OCI-LY3 (cell line): ENCODE measurements around the gene PRTFDC1.
"Not testable (repeated sequence)": the region's sequence is repeated elsewhere in the genome, so short reads cannot be mapped to it uniquely, and the experiment has no call there.

Source experiments
- H2AFZ ChIP-seq: fragments of 200-600, 300-600 bp; shearing (Covaris generic); 2 replicates; pipeline ENCODE4 v1.6.0; 2014; ENCODE audit warnings: antibody characterized with exemption, low read depth, low read length
- H3K27ac ChIP-seq: fragments of 200-600, 300-600 bp; sonication (generic); 2 replicates; pipeline ENCODE4 v1.5.1; 2014; ENCODE audit warnings: mild to moderate bottlenecking, low read length, moderate library complexity, mixed read lengths
- H3K27me3 ChIP-seq: fragments of 200-600, 300-600 bp; sonication (generic); 2 replicates; pipeline ENCODE4 v1.6.1; 2014; ENCODE audit warnings: low read depth, low read length, mixed read lengths
- H3K36me3 ChIP-seq: fragments of 200-600, 300-600 bp; sonication (generic); replicated peaks from 2 replicates; pipeline ENCODE3; 2014; ENCODE audit warnings: low read depth, low read length, mixed read lengths
- H3K4me1 ChIP-seq: fragments of 300-600, 200-600 bp; sonication (generic); 2 replicates; pipeline ENCODE4 v1.6.1; 2014; ENCODE audit warnings: low read length, mixed read lengths
- H3K4me2 ChIP-seq: fragments of 200-600, 300-600 bp; sonication (generic); 2 replicates; pipeline ENCODE4 v1.6.1; 2014; ENCODE audit warnings: low read length, mixed read lengths
- H3K4me3 ChIP-seq: fragments of 300-600, 200-600 bp; sonication (generic); 2 replicates; pipeline ENCODE4 v1.5.1; 2014; ENCODE audit warnings: antibody characterized with exemption, mild to moderate bottlenecking, low read length, moderate library complexity
- H3K79me2 ChIP-seq: fragments of 300-600, 200-600 bp; shearing (Covaris generic); 2 replicates; pipeline ENCODE4 v1.6.1; 2014; ENCODE audit warnings: mild to moderate bottlenecking, low read length, mixed read lengths
- H3K9ac ChIP-seq: fragments of 300-600, 200-600 bp; shearing (Covaris generic); 2 replicates; pipeline ENCODE4 v1.6.0; 2014; ENCODE audit warnings: mild to moderate bottlenecking, low read length, moderate library complexity
- H3K9me3 ChIP-seq: fragments of 200-600, 300-600 bp; shearing (Covaris generic); 2 replicates; pipeline ENCODE4 v1.6.1; 2014; ENCODE audit warnings: low read length, mixed read lengths; ENCODE audit not compliant: insufficient read depth
- H4K20me1 ChIP-seq: fragments of 200-600, 300-600 bp; sonication (generic); 2 replicates; pipeline ENCODE4 v1.6.1; 2016; ENCODE audit warnings: low read length, mixed read lengths; ENCODE audit not compliant: insufficient read depth
- CTCF ChIP-seq: fragments of 200-600, 300-600 bp; sonication (generic); IDR thresholded peaks from 2 replicates; pipeline ENCODE4 v1.5.1; 2014; ENCODE audit warnings: antibody characterized with exemption, low read length, low read depth
- EZH2phosphoT487 ChIP-seq: fragments of 200-600 bp; shearing (Covaris generic); IDR thresholded peaks from 2 replicates; pipeline ENCODE4 v1.6.1; 2018; ENCODE audit warnings: antibody characterized with exemption, mixed run types, low read depth

PRTFDC1 gene

GRCh38 chr10:24959382-24959730 lies 7.0 kb upstream of the PRTFDC1 start:
- TF ChIP-seq CTCF (no peak), EZH2phosphoT487 (no peak)
- no peak overlapping the region for H3K4me3 ChIP-seq
- no peak overlapping the region for H3K9ac ChIP-seq
- no peak overlapping the region for H3K4me2 ChIP-seq
- H4K20me1 ChIP-seq = no peaks in the 10 kb centered on the region
- H3K36me3 ChIP-seq = no peaks in the 10 kb centered on the region
- no peaks in the 10 kb centered on the region for H3K9me3 ChIP-seq
- no peak overlapping the region for H2AFZ ChIP-seq
- no peaks in the 10 kb centered on the region for H3K4me1 ChIP-seq
- H3K27me3 ChIP-seq = no peaks in the 10 kb centered on the region; the same call in 1 of the 2 replicates
- H3K27ac ChIP-seq = no peak overlapping the region
- no peaks in the 10 kb centered on the region for H3K79me2 ChIP-seq

GRCh38 chr10:24958721-24959381 lies 6.4 kb upstream of the PRTFDC1 start:
- Histone ChIP-seq H3K4me3 (no peak overlapping the region), H3K4me2 (no peak overlapping the region), H3K36me3 (no peaks in the 10 kb centered on the region), H3K27ac (no peak overlapping the region), H3K27me3 (no peaks in the 10 kb centered on the region; the same call in 1 of the 2 replicates), H3K9ac (no peak overlapping the region), H3K4me1 (no peaks in the 10 kb centered on the region), H2AFZ (no peak overlapping the region), H4K20me1 (no peaks in the 10 kb centered on the region), H3K79me2 (no peaks in the 10 kb centered on the region), H3K9me3 (no peaks in the 10 kb centered on the region)
- TF ChIP-seq EZH2phosphoT487 (no peak), CTCF (no peak)

- no peaks in the 10 kb centered on the region for H3K79me2 ChIP-seq
- no peak for TF ChIP-seq EZH2phosphoT487
- no peak for TF ChIP-seq CTCF
- H3K4me1 ChIP-seq = no peaks in the 10 kb centered on the region
- H4K20me1 ChIP-seq = no peaks in the 10 kb centered on the region
- H3K27ac ChIP-seq = no peak overlapping the region
- no peak overlapping the region for H2AFZ ChIP-seq
- H3K4me3 ChIP-seq = no peak overlapping the region
- no peaks in the 10 kb centered on the region for H3K36me3 ChIP-seq
- no peak overlapping the region for H3K4me2 ChIP-seq
- H3K9me3 ChIP-seq = no peaks in the 10 kb centered on the region
- no peaks in the 10 kb centered on the region; the same call in 1 of the 2 replicates for H3K27me3 ChIP-seq
- H3K9ac ChIP-seq = no peak overlapping the region
Observed at GRCh38 chr10:24958091-24958720, 5.8 kb upstream of the PRTFDC1 start.

GRCh38 chr10:24957624-24958051 lies 5.2 kb upstream of the PRTFDC1 start:
- not testable (repeated sequence) for H3K79me2 ChIP-seq, H3K9me3 ChIP-seq, H3K4me3 ChIP-seq, H3K4me2 ChIP-seq, H3K9ac ChIP-seq, H3K27me3 ChIP-seq, H4K20me1 ChIP-seq, H3K27ac ChIP-seq, H2AFZ ChIP-seq, H3K4me1 ChIP-seq, H3K36me3 ChIP-seq
